ENCODE measurements around the gene EML2. TPM values are rescaled to one million over a fixed set of nuclear protein-coding genes. Genes with fewer than 3 reads are reported as not detected.
A peak's percentile ranks its signal among the peaks of the same experiment; 100 is the strongest.

The EML2 gene
- polyA plus RNA-seq, 1 donor from 2014 or later = 18.9 TPM

- no peak for TF ChIP-seq TAF1 (IDR thresholded peaks at IDR 0.05; ENCODE audit: low read depth)
- no peak for TF ChIP-seq MXI1 (conservative IDR thresholded peaks at IDR 0.05; ENCODE audit: poor library complexity, severe bottlenecking)
- TF ChIP-seq RAD21 (conservative IDR thresholded peaks at IDR 0.05) = no peak
- no peak for TF ChIP-seq POLR2AphosphoS5 (IDR thresholded peaks at IDR 0.05)
- TF ChIP-seq EP300 (conservative IDR thresholded peaks at IDR 0.05; ENCODE audit: poor library complexity, severe bottlenecking) = no peak
- no peak for TF ChIP-seq SMC3 (conservative IDR thresholded peaks at IDR 0.05; ENCODE audit: poor library complexity)
- TF ChIP-seq EZH2 (IDR thresholded peaks at IDR 0.05; ENCODE audit: borderline replicate concordance, insufficient read depth, low read length, poor library complexity, severe bottlenecking) = no peak
- TF ChIP-seq, protein P1, sequence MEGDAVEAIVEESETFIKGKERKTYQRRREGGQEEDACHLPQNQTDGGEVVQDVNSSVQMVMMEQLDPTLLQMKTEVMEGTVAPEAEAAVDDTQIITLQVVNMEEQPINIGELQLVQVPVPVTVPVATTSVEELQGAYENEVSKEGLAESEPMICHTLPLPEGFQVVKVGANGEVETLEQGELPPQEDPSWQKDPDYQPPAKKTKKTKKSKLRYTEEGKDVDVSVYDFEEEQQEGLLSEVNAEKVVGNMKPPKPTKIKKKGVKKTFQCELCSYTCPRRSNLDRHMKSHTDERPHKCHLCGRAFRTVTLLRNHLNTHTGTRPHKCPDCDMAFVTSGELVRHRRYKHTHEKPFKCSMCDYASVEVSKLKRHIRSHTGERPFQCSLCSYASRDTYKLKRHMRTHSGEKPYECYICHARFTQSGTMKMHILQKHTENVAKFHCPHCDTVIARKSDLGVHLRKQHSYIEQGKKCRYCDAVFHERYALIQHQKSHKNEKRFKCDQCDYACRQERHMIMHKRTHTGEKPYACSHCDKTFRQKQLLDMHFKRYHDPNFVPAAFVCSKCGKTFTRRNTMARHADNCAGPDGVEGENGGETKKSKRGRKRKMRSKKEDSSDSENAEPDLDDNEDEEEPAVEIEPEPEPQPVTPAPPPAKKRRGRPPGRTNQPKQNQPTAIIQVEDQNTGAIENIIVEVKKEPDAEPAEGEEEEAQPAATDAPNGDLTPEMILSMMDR (IDR thresholded peaks at IDR 0.05; ENCODE audit: poor library complexity, severe bottlenecking) = no peak
- TF ChIP-seq REST (IDR thresholded peaks at IDR 0.05; ENCODE audit: borderline replicate concordance) = no peak
- Histone ChIP-seq H3K9me2 (ENCODE audit: insufficient read depth, low read length) (no peaks in the 10 kb centered on the region), H3K27me3 (ENCODE audit: insufficient read depth, low read depth, low read length) (no peaks in the 10 kb centered on the region), H3K4me2 (ENCODE audit: low read length) (no peak overlapping the region), H3K9ac (ENCODE audit: low read length) (no peak overlapping the region), H3K36me3 (ENCODE audit: insufficient read depth, low read length) (no peaks in the 10 kb centered on the region), H3K27ac (ENCODE audit: low read length) (no peak overlapping the region), H4K20me1 (ENCODE audit: insufficient read depth) (no peaks in the 10 kb centered on the region), H3K9me3 (ENCODE audit: low read length) (no peaks in the 10 kb centered on the region), H3F3A (ENCODE audit: insufficient read depth, low read length, poor library complexity, severe bottlenecking) (no peaks in the 10 kb centered on the region), H3K4me3 (ENCODE audit: low read length) (no peak overlapping the region), H3K79me2 (replicated peaks; ENCODE audit: insufficient read depth, low read length) (no peaks in the 10 kb centered on the region), H2AFZ (ENCODE audit: low read depth, low read length) (no peak overlapping the region)
Measured at GRCh38 chr19:45571457-45572220, 67.6 kb downstream of the EML2 start.

GRCh38 chr19:45569619-45570421 lies 69.4 kb downstream of the EML2 start:
- no peak overlapping the region for H3K4me3 ChIP-seq (ENCODE audit: low read length)
- no peaks in the 10 kb centered on the region for H3K36me3 ChIP-seq (ENCODE audit: insufficient read depth, low read length)
- H3K9me3 ChIP-seq (ENCODE audit: low read length) = no peaks in the 10 kb centered on the region
- H4K20me1 ChIP-seq (ENCODE audit: insufficient read depth) = no peaks in the 10 kb centered on the region
- no peak overlapping the region for H3K4me2 ChIP-seq (ENCODE audit: low read length)
- no peak overlapping the region for H3K27ac ChIP-seq (ENCODE audit: low read length)
- no peak overlapping the region for H3K9ac ChIP-seq (ENCODE audit: low read length)
- no peaks in the 10 kb centered on the region for H3K27me3 ChIP-seq (ENCODE audit: insufficient read depth, low read depth, low read length)
- H2AFZ ChIP-seq (ENCODE audit: low read depth, low read length) = no peak overlapping the region
- TF ChIP-seq REST (IDR thresholded peaks at IDR 0.05; ENCODE audit: borderline replicate concordance) (no peak), MXI1 (conservative IDR thresholded peaks at IDR 0.05; ENCODE audit: poor library complexity, severe bottlenecking) (no peak)
- TF ChIP-seq, protein P1 (IDR thresholded peaks at IDR 0.05; ENCODE audit: poor library complexity, severe bottlenecking) = peak; percentile 32
- H3K79me2 ChIP-seq (replicated peaks; ENCODE audit: insufficient read depth, low read length) = no peaks in the 10 kb centered on the region
- no peaks in the 10 kb centered on the region for H3K9me2 ChIP-seq (ENCODE audit: insufficient read depth, low read length)
- no peaks in the 10 kb centered on the region for H3F3A ChIP-seq (ENCODE audit: insufficient read depth, low read length, poor library complexity, severe bottlenecking)

Data from neural cell (in vitro differentiated cells).